Vagina (tissue), 2 donors: Measurements from ENCODE around the gene BBLN. TPM values are rescaled to one million over a fixed set of nuclear protein-coding genes. Genes with fewer than 3 reads are reported as not detected.
A peak's percentile ranks its signal among the peaks of the same experiment; 100 is the strongest.

ENCODE experiments used
- DNase-seq, 2 donors: peaks; one replicate each; pipeline ENCODE4 v3.0.0-alpha.2; 2017; ENCODE audit errors: extremely low spot score in 2 of 2
- H3K27ac ChIP-seq: fragments of 200-600 bp; sonication (generic); one replicate; pipeline ENCODE4 v1.5.1; 2019
- H3K27me3 ChIP-seq: fragments of 200-600 bp; sonication (generic); one replicate; pipeline ENCODE4 v1.5.1; 2019
- H3K36me3 ChIP-seq, 2 donors: fragments of 200-600 bp; sonication (generic); one replicate each; pipeline ENCODE4 v1.5.1; 2017 to 2019
- H3K4me1 ChIP-seq: fragments of 200-600 bp; sonication (generic); one replicate; pipeline ENCODE4 v1.5.1; 2019
- H3K4me3 ChIP-seq, 2 donors: fragments of 200-600 bp; sonication (generic); 1 replicate in 1 of 2; 2 replicates in 1 of 2; pipeline ENCODE4 v1.5.1; 2016 to 2019
- H3K9me3 ChIP-seq: fragments of 200-600 bp; sonication (generic); one replicate; pipeline ENCODE4 v1.5.1; 2019
- POLR2A ChIP-seq, 2 donors: fragments of 450-650 bp; IDR thresholded peaks; one replicate each; pipeline ENCODE4 v1.6.1; 2017; ENCODE audit warnings: antibody characterized with exemption in 2 of 2, mild to moderate bottlenecking in 2 of 2, moderate library complexity in 2 of 2
- POLR2AphosphoS5 ChIP-seq, 2 donors: sonication (generic); formaldehyde crosslinking; IDR thresholded peaks; one replicate each; pipeline ENCODE4 v1.9.0; 2017; ENCODE audit warnings: antibody characterized with exemption in 2 of 2, mild to moderate bottlenecking in 2 of 2, low read depth in 1 of 2; ENCODE audit not compliant: insufficient read depth in 1 of 2
- intact Hi-C: fragments of 100-400 bp; cut with DNase I; formaldehyde crosslinking; loops from one replicate; pipeline ENCODE4 v1.15.1; 2023
- total RNA-seq: library from RNA; depleted of rRNA; stranded (reverse); fragments of >200 nt; gene quantifications from one replicate; pipeline ENCODE4 v1.2.3, GENCODE V29; 2016
- TF ChIP-seq, protein P1 (sequence below), 3 experiments: fragments of 450-650 bp in 2 of 3; fragments of 200-600 bp in 1 of 3; sonication (generic) in 1 of 3; IDR thresholded peaks; one replicate each; pipeline ENCODE4 v1.5.1; 2017 to 2019; ENCODE audit warnings: antibody characterized with exemption in 3 of 3, mild to moderate bottlenecking in 2 of 3, moderate library complexity in 2 of 3

Gene BBLN
- total RNA-seq, 1 donor from 2014 or later, result 134 TPM

DNA sequence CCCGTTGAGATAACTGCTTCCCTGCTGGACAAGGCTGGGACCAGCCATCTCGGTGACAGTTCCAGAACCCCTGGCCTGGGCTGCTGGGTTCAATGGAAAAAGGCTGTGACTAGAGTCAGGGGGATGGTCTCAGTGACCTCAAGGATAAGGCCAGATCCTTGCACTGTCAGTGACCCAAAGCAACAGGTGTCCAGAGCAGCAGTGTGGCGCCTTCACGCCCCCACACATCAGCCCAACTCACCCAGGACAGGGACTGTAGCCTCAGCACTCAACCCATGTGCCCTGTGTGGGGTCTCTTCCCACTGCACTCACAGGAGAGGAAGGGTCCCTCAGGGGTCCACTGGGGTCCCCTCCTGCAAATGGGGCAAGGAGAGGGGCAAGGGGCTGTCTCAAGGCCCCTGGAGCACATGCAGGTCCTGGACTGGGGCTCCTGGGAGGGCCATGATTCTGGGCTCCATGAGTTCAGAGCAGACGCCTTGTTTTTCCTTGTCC, 11.5 kb upstream of the BBLN start:
- H3K36me3 ChIP-seq, result no peaks in the 10 kb centered on the region
- no peaks in the 10 kb centered on the region for H3K9me3 ChIP-seq
- H3K4me3 ChIP-seq, result no peak overlapping the region
- TF ChIP-seq POLR2A (IDR thresholded peaks at IDR 0.05) (no peak), POLR2AphosphoS5 (IDR thresholded peaks at IDR 0.05; ENCODE audit: insufficient read depth in 1 of 2, low read depth in 1 of 2) (no peak)
- TF ChIP-seq, protein P1, sequence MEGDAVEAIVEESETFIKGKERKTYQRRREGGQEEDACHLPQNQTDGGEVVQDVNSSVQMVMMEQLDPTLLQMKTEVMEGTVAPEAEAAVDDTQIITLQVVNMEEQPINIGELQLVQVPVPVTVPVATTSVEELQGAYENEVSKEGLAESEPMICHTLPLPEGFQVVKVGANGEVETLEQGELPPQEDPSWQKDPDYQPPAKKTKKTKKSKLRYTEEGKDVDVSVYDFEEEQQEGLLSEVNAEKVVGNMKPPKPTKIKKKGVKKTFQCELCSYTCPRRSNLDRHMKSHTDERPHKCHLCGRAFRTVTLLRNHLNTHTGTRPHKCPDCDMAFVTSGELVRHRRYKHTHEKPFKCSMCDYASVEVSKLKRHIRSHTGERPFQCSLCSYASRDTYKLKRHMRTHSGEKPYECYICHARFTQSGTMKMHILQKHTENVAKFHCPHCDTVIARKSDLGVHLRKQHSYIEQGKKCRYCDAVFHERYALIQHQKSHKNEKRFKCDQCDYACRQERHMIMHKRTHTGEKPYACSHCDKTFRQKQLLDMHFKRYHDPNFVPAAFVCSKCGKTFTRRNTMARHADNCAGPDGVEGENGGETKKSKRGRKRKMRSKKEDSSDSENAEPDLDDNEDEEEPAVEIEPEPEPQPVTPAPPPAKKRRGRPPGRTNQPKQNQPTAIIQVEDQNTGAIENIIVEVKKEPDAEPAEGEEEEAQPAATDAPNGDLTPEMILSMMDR (IDR thresholded peaks at IDR 0.05), result no peak
- intact Hi-C loops, result no loop called here
- peak overlapping the region; percentile 10 for H3K27ac ChIP-seq
- no peak for DNase-seq
- H3K27me3 ChIP-seq, result no peaks in the 10 kb centered on the region
- peaks cover 35% of the 10 kb centered on the region for H3K4me1 ChIP-seq

DNA sequence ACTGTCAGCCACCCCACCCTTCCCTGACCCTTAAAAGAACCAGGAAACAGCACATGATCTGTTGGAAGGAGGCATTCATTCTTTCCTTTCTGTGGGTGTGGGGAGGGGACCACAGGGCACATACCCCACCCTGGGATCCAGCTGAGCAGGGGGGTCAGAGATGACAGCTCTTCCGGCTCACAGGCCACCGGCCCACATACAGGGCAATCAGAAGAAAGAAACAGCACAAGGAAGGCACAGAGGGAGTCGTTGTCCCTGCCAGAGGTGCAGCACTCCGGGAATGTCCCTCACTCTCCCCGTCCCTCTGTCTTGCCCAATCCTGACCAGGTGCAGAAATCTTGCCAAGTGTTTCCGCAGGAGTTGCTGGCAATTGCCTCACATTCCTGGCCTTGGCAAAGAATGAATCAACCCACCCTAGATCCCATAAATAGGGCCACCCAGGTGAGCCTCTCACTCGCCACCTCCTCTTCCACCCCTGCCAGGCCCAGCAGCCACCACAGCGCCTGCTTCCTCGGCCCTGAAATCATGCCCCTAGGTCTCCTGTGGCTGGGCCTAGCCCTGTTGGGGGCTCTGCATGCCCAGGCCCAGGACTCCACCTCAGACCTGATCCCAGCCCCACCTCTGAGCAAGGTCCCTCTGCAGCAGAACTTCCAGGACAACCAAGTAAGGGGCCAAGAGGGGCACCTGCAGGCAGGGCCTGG, 10.9 kb upstream of the BBLN start, which contains the start of gene LCN2:
Gene LCN2, plus strand, starts transcription at position 453 of the 701 bp plus-strand sequence. Its CDS starts 73 bp downstream, at position 526.
- Histone ChIP-seq H3K4me1 (peaks cover 35% of the 10 kb centered on the region), H3K36me3 (no peaks in the 10 kb centered on the region), H3K27me3 (no peaks in the 10 kb centered on the region), H3K27ac (peak within 1 kb of the TSS; percentile 10), H3K9me3 (no peaks in the 10 kb centered on the region), H3K4me3 (peak within 1 kb of the TSS in 1 of 2 donors; percentile 9)
- TF ChIP-seq POLR2A (IDR thresholded peaks at IDR 0.05) (no peak), POLR2AphosphoS5 (IDR thresholded peaks at IDR 0.05; ENCODE audit: insufficient read depth in 1 of 2, low read depth in 1 of 2) (peak; percentile 35 to 38)
- TF ChIP-seq, protein P1 (IDR thresholded peaks at IDR 0.05), result no peak
- no peak for DNase-seq
- intact Hi-C loops, result no loop called here

DNA sequence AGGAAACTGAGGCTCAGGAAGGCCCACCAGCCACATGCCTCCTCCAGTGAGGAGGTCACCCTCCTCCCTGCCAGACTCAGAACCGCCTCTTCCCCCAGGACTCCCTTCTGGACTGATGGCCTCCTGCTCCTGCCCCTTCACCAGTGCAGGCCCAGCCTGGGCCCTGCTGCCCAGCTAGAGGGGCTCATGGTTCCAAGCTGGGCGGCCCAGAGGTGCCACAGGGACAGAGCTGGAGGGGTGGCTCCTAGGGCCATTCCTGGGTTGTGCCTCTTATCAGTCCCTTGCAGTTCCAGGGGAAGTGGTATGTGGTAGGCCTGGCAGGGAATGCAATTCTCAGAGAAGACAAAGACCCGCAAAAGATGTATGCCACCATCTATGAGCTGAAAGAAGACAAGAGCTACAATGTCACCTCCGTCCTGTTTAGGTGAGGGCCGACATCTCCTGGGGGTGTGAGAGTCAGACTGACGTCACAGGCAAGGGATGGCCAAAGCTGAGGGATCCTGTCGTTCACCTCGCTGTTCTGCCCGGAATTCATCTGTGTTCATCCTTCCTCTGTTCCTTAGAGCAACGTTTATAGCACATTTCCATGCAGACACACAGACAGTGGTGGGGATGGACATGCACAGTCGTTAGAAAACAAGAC, 10.0 kb upstream of the BBLN start:
- Histone ChIP-seq H3K27ac (no peak overlapping the region), H3K4me1 (peaks cover 34% of the 10 kb centered on the region), H3K27me3 (no peaks in the 10 kb centered on the region), H3K4me3 (peak overlapping the region in 1 of 2 donors; percentile 9), H3K36me3 (no peaks in the 10 kb centered on the region), H3K9me3 (no peaks in the 10 kb centered on the region)
- DNase-seq, result no peak
- TF ChIP-seq, protein P1 (IDR thresholded peaks at IDR 0.05), result no peak
- TF ChIP-seq POLR2AphosphoS5 (IDR thresholded peaks at IDR 0.05; ENCODE audit: insufficient read depth in 1 of 2, low read depth in 1 of 2), result no peak
- TF ChIP-seq POLR2A (IDR thresholded peaks at IDR 0.05), result no peak
- intact Hi-C loops, result no loop called here

DNA sequence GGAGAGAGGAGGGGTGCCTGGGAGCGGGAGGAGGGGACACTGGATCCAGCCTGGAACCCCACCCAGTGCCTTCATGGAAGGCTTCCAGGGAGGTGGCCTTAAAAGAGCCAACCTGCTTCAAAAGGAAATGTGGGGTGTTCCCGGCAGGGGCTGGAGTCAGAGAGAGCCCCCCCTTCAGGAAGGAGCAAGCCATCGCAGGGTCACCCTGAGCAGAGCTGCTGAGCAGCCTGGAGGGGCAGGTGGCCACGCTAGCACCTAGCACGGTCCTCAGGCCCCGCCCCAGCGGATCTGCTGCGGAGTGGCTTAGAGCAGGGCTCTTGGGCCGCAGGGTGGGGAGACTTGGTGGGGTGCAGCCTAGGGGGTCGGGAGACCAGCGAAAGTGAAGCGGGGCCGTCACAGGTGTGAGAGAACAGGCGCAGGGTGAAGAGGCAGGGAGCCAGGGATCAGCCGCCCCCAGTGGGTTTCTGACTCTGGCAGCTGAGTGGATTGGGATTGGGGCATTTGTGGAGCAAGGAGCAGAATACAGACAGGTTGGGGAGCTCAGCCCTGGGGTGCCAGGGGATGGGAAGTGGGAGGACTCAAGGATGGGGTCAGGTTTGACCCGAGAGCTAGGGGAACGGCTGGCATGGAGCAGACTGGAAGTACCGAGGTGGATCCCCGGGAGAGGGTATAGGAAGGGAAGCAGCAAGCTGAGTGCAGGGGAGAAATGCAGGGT, 9.3 kb upstream of the BBLN start:
- Histone ChIP-seq H3K27me3 (no peaks in the 10 kb centered on the region), H3K4me1 (peaks cover 31% of the 10 kb centered on the region), H3K9me3 (no peaks in the 10 kb centered on the region), H3K4me3 (no peak overlapping the region), H3K27ac (no peak overlapping the region), H3K36me3 (no peaks in the 10 kb centered on the region)
- DNase-seq, result no peak
- TF ChIP-seq POLR2A (IDR thresholded peaks at IDR 0.05), result no peak
- TF ChIP-seq, protein P1 (IDR thresholded peaks at IDR 0.05), result no peak
- TF ChIP-seq POLR2AphosphoS5 (IDR thresholded peaks at IDR 0.05; ENCODE audit: insufficient read depth in 1 of 2, low read depth in 1 of 2), result no peak
- intact Hi-C loops, result no loop called here
